Stromal cell of bone marrow (primary cell): Measurements from ENCODE around the gene MYMX.

ENCODE experiments used
- DNase-seq: peaks from one replicate; pipeline ENCODE4 v3.0.0-alpha.2; 2012; ENCODE audit warnings: low read depth

The MYMX gene

DNA sequence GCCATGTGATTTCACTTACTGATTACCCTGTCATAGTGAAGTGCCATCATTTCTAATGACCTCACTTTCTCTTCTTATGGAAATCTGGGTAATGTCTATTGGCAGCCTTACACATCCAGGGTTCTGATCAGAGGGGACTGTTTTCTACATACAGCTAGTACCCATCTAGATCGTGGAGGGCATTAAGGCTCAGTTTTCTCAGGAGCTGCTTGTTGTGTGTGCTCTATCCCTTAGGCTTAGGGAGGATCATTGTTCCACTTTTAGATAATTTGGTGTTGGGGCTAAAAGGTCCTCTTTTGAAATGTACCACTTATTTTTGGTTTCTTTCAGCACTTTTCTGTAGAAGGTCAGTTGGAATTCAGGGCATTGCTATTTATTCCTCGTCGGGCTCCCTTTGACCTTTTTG lies 34.0 kb downstream of the MYMX start:
- no peak for DNase-seq

DNA sequence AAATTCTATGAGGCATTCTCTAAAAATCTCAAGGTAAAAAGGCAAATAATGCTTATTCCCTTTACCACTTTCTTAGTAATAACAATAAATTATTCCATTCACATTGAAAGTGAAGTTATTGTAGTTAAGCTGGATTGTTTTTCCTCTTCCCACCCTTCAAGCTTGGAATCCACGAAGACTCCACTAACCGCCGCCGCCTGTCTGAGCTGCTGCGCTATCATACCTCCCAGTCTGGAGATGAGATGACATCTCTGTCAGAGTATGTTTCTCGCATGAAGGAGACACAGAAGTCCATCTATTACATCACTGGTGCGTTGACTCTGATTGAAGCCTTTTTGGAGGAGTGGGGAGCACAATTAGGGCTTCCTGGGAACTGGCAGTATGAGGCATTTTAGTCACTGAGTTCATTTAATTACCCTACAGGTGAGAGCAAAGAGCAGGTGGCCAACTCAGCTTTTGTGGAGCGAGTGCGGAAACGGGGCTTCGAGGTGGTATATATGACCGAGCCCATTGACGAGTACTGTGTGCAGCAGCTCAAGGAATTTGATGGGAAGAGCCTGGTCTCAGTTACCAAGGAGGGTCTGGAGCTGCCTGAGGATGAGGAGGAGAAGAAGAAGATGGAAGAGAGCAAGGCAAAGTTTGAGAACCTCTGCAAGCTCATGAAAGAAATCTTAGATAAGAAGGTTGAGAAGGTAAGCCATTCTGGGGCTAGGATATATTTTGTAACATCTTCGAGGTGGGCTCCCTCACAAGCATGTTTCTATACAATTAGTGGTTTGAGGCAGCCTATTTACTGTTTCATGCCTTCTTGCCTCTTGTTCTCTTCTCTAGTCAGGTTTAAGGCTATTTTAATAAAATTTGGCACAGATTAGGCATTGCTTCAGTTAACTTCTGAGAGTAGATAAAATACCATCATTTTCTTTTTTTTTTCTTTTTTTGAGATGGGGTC lies 35.1 kb downstream of the MYMX start:
- DNase-seq = no peak

DNA sequence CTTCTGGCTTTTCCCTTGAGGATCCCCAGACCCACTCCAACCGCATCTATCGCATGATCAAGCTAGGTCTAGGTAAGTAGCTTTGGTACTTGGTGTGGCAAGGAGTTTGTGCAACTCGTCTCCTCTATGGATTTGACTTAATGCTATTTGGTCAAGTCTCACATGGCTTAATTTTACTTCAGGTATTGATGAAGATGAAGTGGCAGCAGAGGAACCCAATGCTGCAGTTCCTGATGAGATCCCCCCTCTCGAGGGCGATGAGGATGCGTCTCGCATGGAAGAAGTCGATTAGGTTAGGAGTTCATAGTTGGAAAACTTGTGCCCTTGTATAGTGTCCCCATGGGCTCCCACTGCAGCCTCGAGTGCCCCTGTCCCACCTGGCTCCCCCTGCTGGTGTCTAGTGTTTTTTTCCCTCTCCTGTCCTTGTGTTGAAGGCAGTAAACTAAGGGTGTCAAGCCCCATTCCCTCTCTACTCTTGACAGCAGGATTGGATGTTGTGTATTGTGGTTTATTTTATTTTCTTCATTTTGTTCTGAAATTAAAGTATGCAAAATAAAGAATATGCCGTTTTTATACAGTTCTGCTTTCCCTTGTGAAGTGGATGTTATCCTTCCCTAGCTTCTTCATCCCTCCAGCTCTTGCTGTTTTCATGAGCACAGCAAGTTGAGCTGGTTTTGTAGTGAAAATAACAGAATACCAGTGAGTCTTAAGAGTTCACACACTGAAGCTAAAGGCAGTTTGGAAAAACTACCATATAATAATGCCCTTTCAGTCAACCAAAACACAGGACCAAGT lies 36.8 kb downstream of the MYMX start:
- no peak for DNase-seq

DNA sequence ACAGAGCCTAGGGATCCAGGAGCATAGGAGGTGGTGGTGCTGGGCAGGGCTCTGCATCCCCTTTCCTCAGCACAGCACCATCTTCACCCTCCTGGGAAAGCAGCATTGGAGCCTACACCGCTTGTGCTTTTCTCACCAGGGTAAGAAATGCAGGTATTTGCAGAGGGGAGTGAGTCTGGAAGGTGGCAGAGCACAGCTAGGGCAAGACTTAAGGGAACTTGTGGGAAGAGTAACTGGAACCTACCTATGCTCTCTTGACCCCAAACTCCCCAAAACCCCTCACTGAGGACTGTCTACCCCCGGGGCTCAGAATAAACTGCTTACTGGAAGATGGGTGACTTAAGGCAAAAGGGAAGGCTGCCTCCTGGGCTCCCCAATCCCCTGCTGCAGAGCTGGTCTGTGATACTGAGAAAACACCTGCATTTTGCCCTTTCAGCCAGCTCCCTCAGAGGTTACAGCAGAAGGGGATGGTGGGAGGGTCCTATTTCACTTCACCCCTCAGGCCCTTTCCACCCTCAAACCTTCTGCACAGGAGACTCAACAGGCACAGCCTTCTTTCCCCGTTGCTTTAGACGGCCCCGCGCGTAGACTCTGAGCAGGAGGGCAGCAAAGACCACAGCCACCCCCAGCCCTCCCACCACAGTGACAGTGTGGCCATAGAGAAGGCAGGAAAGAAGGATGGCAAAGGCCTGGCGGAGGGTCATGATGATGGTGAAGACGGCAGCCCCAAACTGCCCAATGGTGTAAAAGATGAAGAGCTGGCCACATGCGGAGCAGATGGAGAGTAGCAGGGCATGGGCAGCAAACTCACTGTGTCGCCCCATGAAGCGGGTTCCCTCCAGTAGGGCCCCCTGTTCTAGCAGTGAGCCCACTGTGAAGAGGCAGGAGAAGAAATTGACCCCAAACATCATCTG lies 37.7 kb downstream of the MYMX start:
- no peak for DNase-seq

DNA sequence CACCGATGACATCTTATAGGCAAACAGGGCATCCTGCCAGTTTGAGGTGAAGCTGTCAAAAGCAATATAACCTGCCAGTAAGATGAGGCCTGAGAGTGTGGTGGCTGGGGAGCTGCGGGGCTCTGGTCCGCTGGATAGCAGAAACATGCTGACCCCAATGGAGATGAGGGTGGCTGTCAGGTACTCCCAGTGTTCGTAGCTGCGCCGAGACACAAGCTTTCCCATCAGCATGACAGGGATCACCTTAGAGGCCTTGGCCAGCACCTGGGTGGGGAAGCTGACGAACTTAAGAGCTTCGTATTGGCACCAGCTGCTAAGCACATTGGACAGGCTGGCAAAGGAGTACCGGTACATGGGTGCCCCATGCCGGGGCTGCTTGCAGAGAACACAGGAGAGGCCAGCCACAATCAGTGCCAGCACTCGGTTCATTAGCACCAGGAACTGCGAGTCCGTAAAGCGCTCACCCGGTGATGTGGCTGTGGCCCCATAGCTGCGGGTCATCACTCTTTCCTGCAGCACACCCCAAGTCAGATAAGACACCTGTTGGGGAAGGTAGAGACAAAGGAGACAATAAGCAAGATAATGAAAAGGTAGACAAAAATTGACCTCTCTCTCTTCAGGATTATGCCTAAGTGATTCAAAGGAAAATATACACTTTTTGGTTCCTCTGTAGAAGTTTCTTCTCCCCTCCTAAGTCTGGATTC lies 38.5 kb downstream of the MYMX start:
- no peak for DNase-seq

DNA sequence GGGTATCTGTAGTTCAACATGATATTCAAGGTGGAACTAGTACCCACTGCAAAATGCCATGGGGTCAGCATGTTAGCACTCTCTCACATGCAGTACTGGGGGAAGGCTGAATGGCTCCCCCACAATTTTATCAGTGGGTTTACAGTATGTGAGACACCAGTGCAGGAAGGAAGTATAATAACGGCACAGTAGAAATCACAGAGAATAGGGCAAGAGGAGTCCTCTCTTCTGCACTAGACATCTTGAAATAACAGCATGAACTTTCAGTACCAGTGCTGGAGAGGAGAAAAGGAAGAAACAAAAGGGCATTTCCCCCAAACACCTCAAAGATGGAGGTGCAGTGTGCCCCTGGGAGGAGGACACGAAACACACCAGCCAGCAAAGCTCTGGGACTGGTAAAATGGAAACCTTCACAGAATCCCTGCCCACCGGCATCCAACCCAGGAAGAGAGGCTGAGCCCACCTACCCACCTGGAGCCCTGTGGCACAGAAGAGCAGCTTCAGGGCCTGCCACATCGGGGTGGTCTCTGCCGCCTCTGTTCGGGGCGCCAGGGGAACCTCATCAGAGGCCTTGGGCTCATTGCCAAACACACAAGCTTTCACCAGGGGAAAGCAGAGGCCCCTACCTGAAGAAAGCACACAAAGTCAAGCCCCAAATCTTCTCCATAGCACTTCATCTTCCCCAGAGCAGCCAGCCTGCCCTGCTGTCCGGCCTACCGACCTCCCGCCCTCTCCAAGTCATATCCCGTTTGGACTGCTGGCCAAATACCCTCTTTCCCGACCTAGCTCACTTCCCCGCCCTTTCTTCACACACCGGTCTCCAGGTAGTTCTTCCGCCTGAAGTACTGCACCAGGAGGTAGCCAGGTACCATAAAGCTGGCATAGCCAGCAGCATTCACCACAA lies 39.4 kb downstream of the MYMX start:
- DNase-seq = no peak

DNA sequence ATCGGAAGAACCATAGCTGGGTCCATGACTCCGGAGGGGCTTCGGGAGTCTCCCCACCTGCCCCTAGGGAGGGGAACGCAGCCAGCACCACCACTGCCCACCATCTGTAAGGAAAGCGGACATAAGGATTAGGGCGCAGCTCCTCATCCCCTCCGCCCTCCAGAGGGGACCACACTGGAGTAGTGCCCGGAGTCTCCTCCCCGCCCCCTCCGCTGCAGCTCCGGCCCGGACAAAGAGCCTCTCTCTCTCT lies 40.0 kb downstream of the MYMX start:
- DNase-seq = no peak

DNA sequence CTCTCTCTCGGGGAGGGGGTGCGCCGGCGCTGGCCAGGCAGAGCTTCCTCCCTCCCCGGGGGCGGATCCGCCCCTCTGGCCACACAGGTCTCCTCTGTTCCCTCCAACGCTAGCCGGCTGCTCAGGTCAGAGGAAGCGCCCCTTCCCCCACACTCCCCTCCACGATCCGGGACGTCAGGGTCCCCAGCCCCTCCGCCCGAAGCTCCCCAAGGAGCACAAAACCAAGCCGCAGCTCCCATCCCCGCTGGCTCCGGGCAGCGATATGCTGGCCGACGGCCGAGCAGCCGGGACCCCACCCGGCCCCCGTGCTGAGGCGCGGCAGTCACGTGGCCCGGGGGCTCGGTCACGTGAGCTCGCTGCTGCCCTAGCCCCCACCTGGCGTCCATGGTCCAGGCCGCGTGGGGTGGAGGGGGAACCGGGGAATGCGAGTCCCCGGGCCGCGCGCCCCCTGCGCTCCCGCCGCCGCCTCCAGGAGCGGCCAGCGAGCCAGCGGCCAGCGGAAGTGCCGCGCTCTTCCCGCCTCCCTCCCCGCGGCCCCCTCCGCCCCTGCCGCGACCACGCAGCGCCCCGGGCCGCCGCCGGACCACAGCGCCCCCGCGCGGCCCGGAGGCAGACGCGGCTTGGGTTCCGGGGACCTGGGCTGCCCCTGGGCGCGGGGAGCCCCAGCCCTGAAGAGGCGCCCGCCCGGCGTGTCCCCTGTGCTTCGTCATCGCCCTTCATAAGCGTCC lies 40.5 kb downstream of the MYMX start, which contains the start of gene SLC35B2:
TSS of gene SLC35B2 (minus strand) at position 504 of the 728 bp plus-strand sequence. CDS start at position 386, 118 bp downstream.
- no peak for DNase-seq

DNA sequence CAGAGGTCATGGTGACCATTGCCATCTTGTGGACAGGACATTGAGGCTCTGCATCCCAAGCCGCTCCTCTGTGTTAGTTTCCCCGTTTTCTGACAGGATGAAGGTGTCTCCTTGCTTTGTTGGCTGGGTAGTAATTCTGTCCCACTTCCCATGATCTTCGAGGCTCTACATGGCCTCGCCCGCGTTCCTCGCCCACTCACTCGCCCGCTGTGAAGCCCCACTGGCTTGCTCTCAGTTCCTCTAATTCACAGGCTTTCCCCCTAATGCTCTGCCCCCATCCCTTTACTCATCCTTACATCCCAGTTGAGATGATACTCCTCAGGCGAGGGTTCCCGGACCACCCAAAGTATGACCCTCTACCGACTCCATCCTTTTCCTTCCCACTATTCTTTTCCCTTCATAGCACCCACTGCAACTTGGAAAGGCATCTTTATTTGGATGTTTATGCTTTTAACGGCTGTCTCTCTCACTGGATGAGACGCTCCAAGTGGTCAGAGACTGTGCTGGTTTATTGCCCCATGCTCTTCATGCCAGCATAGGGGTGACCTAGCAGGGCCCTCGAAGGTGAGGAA lies 41.1 kb downstream of the MYMX start:
- no peak for DNase-seq

DNA sequence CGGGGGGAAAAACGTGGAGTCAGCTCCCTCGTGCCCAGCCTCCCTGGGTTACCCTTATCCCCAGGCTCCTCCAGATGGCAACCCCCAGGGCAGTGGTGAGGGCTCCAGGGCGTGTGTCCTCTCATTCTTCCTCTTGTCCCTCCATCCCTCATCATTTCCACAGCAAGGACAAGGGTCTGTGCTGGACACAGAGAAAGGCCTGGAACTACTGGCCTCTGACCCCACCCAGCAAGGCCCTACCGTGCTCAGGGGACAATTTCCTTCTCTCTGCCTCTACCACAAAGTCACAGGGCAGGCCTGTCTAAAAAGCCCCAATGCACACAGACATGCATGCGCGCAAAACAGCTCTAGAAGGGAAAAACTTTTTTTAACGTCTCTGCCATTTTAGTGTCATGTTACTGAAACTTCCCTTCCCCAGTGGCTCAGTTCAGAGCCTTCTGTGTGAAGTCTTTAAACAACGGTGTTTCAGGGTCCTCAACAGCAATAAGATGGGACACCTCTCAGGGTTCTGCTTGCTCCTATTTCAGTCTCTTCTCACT lies 41.7 kb downstream of the MYMX start:
- DNase-seq = no peak

DNA sequence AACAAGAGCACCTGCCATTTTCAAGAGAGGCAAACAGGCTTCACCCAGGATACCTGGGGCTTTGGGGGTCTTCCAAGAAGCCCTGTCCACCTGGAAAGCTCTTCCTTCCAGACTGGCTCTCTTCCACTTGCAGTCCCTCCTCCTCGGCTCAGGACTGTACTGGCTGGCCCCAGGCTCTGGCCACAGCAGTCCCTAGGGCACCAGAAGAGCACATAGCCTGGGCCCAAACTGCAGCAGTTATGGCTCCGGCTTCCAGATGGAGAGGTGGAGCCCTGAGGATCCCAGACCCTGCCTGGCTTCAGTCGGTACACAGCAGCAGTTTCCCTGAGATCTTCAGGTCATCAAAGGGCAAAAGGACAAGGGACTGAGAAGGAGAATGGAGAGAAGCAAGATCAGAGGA lies 42.2 kb downstream of the MYMX start:
- DNase-seq = no peak

DNA sequence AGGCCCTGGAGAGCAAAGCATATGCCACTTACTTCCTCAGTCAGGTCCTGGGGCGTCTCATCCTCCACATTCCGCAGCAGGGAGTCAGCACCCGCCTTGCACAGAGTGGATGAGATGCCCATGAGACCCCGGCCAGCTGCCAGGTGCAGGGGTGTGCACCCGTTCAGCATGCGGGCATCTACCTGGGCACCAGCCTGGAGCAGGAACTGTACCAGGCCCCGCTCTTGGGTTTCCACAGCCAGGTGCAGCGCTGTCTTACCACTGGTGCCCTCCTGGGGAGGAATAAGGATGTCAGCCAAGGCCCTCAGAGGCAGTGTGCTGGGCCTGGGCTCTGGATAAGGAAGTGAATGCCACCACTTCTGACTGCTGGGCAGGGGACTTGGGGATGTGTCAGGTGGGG lies 43.3 kb downstream of the MYMX start:
- no peak for DNase-seq

DNA sequence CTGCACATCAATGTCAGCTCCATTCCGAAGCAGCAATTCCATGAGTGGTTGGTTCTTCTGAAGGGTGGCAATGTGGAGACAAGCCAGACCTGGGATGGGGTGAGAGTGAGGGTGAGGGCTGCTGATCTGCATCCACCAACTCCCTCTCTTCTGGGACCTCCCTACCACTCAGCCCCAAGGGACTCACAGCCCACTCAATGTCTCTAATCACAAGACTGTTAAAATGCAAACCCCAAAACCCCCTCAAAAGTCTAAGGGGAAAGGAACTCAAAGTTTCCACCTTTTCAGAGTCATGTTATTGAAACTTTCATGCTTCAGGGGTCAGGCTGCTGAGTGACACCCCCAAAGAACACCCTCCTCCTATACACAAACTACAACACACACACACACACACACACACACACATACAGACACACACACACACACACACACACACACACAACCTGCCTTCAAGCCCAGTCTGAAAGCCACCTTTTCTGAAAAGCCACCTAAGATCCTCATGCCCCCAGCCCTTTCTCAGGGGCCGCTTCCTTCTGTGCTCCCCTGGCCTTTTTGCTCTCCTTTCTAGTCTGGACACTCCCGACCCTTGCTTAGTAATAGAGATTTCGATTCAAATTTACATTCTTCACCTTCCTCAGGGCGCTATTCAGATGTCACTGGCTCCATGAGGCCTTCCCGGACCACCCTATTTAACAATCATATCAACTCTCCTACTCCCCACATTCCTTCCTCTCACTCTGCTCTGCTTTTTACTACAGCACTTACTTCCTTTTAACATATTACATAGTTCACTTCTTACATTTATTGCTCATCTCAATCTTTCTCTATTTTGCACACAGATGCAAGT lies 43.9 kb downstream of the MYMX start:
- no peak for DNase-seq

DNA sequence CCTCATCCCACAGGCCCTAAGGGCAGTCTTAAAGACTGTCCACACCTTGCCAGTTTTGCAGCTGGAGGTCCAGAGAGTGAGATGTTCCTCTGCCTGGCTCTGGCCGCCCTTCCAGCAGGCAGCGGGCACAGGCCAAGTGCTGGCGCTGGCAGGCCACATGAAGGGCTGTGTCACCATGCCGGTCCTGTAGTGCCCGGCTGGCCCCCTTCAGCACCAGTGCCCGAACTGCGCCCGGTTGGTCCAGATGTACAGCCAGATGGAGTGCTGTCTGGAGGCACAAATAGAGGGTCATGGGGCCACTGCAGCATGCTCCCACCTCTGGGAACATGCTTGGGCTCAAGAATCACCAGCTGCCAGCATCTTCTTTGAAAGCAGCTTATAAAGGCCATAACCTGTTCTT lies 44.9 kb downstream of the MYMX start:
- no peak for DNase-seq

DNA sequence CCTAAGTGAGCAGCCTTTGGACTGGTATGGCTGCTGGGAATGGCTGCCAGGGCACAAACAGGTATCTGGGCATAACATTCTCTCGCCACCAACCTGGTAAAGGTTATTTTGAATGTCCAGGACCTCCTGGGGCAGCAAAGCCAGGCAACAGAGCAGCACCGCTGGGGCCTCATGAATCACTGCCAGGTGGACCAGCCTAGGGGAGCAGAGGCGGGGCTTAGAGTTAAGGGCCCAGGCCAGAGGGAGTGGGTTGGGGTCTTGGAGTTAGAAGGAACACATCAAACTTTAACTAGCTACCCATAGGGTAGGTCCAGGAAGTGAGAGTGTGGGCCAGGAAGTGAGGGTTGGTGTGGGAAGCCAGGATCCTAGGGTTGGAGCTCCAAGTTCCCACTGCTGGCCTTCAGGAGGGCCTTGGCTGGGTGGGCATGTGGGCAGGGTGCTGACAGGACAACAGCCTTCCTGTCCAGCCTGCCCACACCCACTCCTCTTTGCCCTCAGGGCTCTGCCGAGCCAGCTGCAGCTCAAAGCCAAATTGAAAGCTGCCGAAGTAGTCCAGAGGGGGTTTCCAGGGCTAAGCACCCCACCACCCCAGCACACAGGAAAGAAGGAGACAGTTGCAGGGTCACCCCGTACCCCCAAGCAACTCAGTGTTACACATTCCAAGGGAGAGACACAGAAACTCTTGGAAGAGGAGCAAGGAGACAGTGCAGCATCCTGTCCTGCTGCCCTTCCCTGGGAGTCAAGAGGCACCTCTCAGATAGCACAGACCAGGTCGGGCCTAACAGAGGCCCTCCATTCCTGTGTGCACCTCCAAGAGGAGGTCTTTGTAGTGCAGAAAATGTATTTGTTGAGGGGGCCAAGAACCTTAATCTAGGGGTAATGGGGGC lies 46.0 kb downstream of the MYMX start:
- DNase-seq = no peak

DNA sequence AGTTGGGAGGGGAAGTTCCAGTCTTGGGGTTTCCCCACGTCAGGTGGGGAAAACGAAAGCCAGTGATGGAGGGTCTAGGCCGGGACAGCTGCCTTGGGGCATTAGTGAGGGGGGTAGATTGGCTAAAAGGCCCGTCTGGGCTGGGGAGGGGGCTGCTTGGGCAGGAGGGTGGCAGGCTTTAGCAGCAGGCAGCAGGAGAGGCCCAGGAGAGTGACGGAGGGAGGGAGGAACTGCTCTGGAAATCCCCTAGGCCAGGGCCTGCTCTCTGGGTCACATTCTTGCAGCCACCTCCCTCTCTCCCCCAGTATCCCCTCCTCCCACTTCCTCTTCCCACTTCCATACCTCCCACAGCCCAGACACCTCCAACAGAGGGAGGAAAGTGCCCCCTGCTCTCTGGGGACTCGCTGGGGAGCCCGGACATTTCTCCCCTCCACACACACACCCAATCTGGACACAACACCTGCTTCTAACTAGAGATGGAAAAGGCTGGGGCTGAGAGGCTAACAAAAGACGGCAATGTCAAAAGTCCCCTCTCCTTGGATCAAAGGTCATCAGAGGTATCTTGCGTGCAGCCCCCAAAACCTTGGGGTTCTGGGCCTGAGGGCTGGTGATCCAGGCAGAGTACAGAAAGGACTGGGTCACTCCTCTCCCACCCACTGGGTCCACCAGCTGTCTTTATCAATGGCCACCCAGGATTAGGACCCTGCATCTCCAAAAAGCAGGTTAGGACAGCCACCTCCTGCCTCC lies 46.8 kb downstream of the MYMX start:
- no peak for DNase-seq
